Calu3 (cell line): Measurements from ENCODE around the gene CKS2. TPM values are rescaled to one million over a fixed set of nuclear protein-coding genes. Genes with fewer than 3 reads are reported as not detected.

Experiments used
- BruUV-seq: library from RNA; stranded (reverse); fragments of 400-500 nt; replicated peaks from 2 replicates; lab custom pipeline; 2021; lab: Mats Ljungman, UMichigan
- CTCF ChIA-PET: fragments of 300-600 bp; sonication (Branson Sonifier 250); formaldehyde crosslinking; loops from one replicate; lab custom pipeline; 2022; ENCODE audit warnings: antibody characterized with exemption; lab: Charles Lee
- DNase-seq: peaks from one replicate; pipeline ENCODE4 v3.0.0; 2022
- H3K27ac Mint-ChIP-seq: one replicate; pipeline ENCODE4 v1.8.0; 2022; ENCODE audit warnings: mixed read lengths; ENCODE audit not compliant: unreplicated experiment
- H3K27me3 Mint-ChIP-seq: one replicate; pipeline ENCODE4 v1.8.0; 2022; ENCODE audit warnings: mixed read lengths; ENCODE audit not compliant: unreplicated experiment
- H3K36me3 Mint-ChIP-seq: one replicate; pipeline ENCODE4 v1.8.0; 2022; ENCODE audit warnings: mild to moderate bottlenecking, moderate library complexity, mixed read lengths; ENCODE audit not compliant: insufficient read depth, unreplicated experiment
- H3K4me1 Mint-ChIP-seq: one replicate; pipeline ENCODE4 v1.8.0; 2022; ENCODE audit warnings: mild to moderate bottlenecking, low read depth, mixed read lengths; ENCODE audit not compliant: unreplicated experiment
- H3K4me3 Mint-ChIP-seq: one replicate; pipeline ENCODE4 v1.8.0; 2022; ENCODE audit warnings: mild to moderate bottlenecking, low read depth, moderate library complexity, mixed read lengths; ENCODE audit not compliant: unreplicated experiment
- H3K9me3 Mint-ChIP-seq: one replicate; pipeline ENCODE4 v1.8.0; 2022; ENCODE audit warnings: low read depth, mixed read lengths; ENCODE audit not compliant: unreplicated experiment
- intact Hi-C: fragments of 100-400 bp; cut with micrococcal nuclease; formaldehyde crosslinking; loops from one replicate; pipeline ENCODE4 v1.10.0; 2022; ENCODE audit not compliant: unreplicated experiment
- total RNA-seq: library from RNA; stranded (reverse); gene quantifications from 2 replicates; pipeline ENCODE4 v1.2.3, GENCODE V29; 2022
- TF ChIP-seq, protein P1 (sequence below): fragments of 200-600 bp; IDR thresholded peaks from one replicate; pipeline ENCODE4 v1.8.0; 2022; ENCODE audit warnings: antibody characterized with exemption; ENCODE audit not compliant: unreplicated experiment

CKS2 gene
- total RNA-seq, 1 experiment from 2014 or later, result 116 TPM

DNA sequence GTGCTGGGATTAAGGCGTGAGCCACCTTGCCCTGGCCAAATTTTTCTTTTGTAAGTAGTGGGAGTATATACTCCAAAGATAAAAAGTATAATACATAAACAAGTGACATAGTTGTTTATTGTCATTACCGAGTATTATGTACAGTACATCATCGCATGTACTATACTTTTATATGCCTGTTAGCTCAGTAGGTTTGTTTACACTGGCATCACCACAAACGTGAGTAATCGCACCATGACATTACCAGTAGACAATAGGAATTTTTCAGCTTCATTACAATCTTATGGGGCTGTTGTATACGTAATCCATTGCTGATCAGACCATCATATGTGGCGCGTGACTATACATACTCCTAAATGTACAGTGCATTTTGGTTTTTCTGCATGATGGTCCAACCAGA, 17.1 kb downstream of the CKS2 start:
- H3K27ac Mint-ChIP-seq, result no peak overlapping the region
- TF ChIP-seq, protein P1, sequence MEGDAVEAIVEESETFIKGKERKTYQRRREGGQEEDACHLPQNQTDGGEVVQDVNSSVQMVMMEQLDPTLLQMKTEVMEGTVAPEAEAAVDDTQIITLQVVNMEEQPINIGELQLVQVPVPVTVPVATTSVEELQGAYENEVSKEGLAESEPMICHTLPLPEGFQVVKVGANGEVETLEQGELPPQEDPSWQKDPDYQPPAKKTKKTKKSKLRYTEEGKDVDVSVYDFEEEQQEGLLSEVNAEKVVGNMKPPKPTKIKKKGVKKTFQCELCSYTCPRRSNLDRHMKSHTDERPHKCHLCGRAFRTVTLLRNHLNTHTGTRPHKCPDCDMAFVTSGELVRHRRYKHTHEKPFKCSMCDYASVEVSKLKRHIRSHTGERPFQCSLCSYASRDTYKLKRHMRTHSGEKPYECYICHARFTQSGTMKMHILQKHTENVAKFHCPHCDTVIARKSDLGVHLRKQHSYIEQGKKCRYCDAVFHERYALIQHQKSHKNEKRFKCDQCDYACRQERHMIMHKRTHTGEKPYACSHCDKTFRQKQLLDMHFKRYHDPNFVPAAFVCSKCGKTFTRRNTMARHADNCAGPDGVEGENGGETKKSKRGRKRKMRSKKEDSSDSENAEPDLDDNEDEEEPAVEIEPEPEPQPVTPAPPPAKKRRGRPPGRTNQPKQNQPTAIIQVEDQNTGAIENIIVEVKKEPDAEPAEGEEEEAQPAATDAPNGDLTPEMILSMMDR, result no peak
- H3K4me1 Mint-ChIP-seq, result peaks cover 7% of the 10 kb centered on the region
- intact Hi-C loops, result no loop called here
- no peaks in the 10 kb centered on the region for H3K9me3 Mint-ChIP-seq
- no peaks in the 10 kb centered on the region for H3K27me3 Mint-ChIP-seq
- no peaks in the 10 kb centered on the region for H3K36me3 Mint-ChIP-seq
- H3K4me3 Mint-ChIP-seq, result no peak overlapping the region
- CTCF ChIA-PET, result no interaction called here
- no TSS peak for BruUV-seq
- DNase-seq, result no peak

DNA sequence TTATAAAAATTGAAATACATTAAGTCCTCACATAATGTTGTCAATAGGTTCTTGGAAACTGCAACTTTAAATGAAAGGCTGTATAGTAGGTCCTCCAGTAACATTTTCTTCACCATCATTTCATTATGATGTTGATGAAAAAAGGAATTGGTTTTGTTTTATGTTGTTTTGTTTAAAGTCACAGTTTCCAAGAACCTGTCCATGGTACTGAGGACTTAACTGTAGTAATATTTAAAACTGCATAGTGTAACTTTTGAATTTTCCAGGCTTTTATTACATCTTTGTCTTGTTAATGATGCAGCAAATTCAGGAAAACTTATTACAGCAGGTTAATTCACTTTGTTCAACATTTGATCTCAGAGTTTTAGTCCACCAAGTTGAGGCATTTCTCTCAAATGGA, 18.9 kb downstream of the CKS2 start:
- intact Hi-C loops, result no loop called here
- BruUV-seq, result no TSS peak
- DNase-seq, result no peak
- CTCF ChIA-PET, result no interaction called here
- H3K27ac Mint-ChIP-seq, result no peak overlapping the region
- peaks cover 5% of the 10 kb centered on the region for H3K36me3 Mint-ChIP-seq
- no peaks in the 10 kb centered on the region for H3K4me1 Mint-ChIP-seq
- H3K9me3 Mint-ChIP-seq, result no peaks in the 10 kb centered on the region
- H3K4me3 Mint-ChIP-seq, result no peak overlapping the region
- TF ChIP-seq, protein P1, result no peak
- H3K27me3 Mint-ChIP-seq, result no peaks in the 10 kb centered on the region

DNA sequence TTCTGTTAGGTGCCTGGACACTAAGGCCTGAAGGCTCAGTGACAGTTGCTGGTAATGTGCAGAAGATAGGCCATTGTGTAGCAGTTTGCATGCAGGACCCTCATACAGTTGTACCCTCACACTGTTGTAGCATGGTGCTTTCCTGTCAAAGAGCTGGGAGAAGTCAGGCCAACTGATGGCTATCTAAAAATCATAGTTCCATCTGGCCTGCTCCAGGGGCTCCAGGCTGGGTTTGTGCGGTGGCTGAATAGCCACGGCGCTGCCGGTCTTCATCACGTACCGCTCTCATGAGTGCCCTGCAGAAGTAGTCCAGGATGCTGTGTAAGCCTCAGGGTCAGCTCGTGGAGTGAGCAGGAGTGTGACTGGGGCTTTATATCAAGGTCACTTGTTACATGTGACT, 19.5 kb downstream of the CKS2 start:
- TF ChIP-seq, protein P1, result no peak
- no peak for DNase-seq
- intact Hi-C loops, result no loop called here
- H3K36me3 Mint-ChIP-seq, result peaks cover 5% of the 10 kb centered on the region
- H3K27ac Mint-ChIP-seq, result no peak overlapping the region
- CTCF ChIA-PET, result no interaction called here
- no peaks in the 10 kb centered on the region for H3K4me1 Mint-ChIP-seq
- H3K27me3 Mint-ChIP-seq, result no peaks in the 10 kb centered on the region
- BruUV-seq, result no TSS peak
- H3K9me3 Mint-ChIP-seq, result no peaks in the 10 kb centered on the region
- H3K4me3 Mint-ChIP-seq, result no peak overlapping the region

DNA sequence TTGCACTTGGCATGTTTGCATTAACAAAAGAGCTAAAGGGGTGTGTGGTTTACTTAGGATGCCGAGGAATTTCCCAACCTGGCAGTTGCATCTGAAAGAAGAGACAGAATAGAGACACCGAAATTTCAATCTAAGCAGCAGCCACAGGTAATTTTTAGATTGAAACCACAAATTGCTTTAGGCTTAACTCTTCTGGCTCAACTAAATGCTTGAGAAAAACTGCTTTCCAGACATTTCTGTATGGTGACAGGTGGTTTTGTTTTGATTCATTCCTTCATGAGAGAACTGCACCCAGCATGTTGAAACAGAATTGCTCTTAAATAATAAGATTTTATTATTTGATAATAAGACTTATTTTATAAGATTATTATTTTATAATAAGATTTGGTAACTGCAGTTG, 28.8 kb downstream of the CKS2 start:
- CTCF ChIA-PET, result no interaction called here
- Mint-ChIP-seq H3K27me3 (no peaks in the 10 kb centered on the region), H3K27ac (no peak overlapping the region), H3K36me3 (peaks cover 6% of the 10 kb centered on the region), H3K4me1 (no peaks in the 10 kb centered on the region), H3K4me3 (no peak overlapping the region), H3K9me3 (no peaks in the 10 kb centered on the region)
- no TSS peak for BruUV-seq
- no peak for DNase-seq
- intact Hi-C loops, result no loop called here
- TF ChIP-seq, protein P1, result no peak
